Measurements from ENCODE around the gene STS. TPM values are rescaled to one million over a fixed set of nuclear protein-coding genes. Genes with fewer than 3 reads are reported as not detected.
"Not testable (repeated sequence)": the region's sequence is repeated elsewhere in the genome, so short reads cannot be mapped to it uniquely, and the experiment has no call there.

Gene STS
- total RNA-seq, 1 donor from 2014 or later: 0.86 TPM

DNA sequence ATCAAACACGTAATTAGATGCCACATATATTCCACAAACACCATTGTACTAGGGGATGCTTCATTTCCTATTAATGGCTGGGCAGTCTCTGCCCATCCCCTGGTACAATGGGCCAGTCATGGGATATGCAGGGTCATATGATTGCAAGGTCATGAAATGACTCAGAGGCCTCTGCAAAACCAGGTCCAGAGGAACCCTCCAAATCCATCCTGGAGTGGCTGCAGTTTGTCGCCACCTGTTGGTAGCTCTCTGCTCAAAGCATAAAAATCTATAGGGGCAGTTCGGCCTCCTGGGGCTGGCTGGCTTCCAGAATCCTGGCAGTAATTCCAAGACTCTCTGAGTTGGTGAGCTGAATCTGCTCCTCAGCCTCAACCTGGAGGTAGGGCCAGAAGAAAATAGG lies 23.4 kb downstream of the STS start:
- H3K4me3 Mint-ChIP-seq: no peak overlapping the region
- intact Hi-C loops (cut with micrococcal nuclease): loop anchor here (2.0 kb wide), 1 partner anchor 38 kb away; no protein-coding TSS in a partner anchor
- H3K27me3 Mint-ChIP-seq: no peaks in the 10 kb centered on the region
- H3K27ac Mint-ChIP-seq: no peak overlapping the region
- peak; percentile 74 for DNase-seq
- H3K9me3 Mint-ChIP-seq: no peaks in the 10 kb centered on the region
- no peaks in the 10 kb centered on the region for H3K4me1 Mint-ChIP-seq
- no peaks in the 10 kb centered on the region for H3K36me3 Mint-ChIP-seq (ENCODE audit: low read depth)

- H3K27me3 Mint-ChIP-seq; DNase-seq; H3K27ac Mint-ChIP-seq; intact Hi-C loops (cut with micrococcal nuclease); H3K4me1 Mint-ChIP-seq; H3K36me3 Mint-ChIP-seq (ENCODE audit: low read depth); H3K4me3 Mint-ChIP-seq; H3K9me3 Mint-ChIP-seq: not testable (repeated sequence)
These were observed 31.3 kb downstream of the STS start for GRCh38 chrX:7178859-7179258.

DNA sequence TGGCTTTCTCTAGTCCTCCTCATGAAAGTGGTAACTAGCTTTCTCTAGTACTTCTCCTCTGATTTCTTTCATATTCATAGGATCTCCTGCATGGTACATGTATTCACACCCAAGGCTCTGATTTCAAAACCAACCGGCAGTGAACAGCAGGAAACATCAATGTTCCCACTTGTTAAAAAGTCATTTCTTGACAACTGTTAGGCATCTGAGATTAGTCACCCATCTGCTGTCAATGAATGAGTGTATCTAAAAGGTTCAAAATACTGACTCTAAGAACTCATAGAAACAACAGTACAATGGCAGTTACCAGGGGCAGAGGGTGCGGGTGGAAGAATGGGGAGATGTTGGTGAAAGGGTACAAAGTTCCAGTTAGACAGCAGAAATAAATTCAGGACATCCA lies 31.9 kb downstream of the STS start:
- H3K27ac Mint-ChIP-seq: no peak overlapping the region
- no peaks in the 10 kb centered on the region for H3K4me1 Mint-ChIP-seq
- no peaks in the 10 kb centered on the region for H3K27me3 Mint-ChIP-seq
- no peak for DNase-seq
- intact Hi-C loops (cut with micrococcal nuclease): no loop called here
- H3K4me3 Mint-ChIP-seq: no peak overlapping the region
- H3K9me3 Mint-ChIP-seq: no peaks in the 10 kb centered on the region
- H3K36me3 Mint-ChIP-seq (ENCODE audit: low read depth): no peaks in the 10 kb centered on the region

DNA sequence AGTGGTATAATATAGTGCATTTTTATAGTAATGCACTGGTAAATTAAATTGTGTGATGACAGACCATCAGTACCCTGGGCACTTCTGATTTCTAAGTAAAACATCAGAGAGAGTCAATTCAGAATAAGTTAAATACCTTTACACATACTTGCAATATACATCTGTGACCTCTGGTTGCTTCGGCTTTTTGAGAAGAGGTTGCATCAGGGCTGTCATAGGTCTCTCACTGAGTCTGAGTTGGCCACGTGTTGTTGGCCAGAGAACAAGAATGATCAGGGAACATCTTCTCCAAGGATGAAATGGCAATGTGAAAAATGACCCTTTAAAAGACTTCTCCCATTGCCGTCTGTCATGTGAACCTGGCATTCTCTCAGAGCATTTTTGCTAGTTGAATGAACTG lies 37.3 kb downstream of the STS start:
- no peak for DNase-seq
- Mint-ChIP-seq H3K4me1 (no peaks in the 10 kb centered on the region), H3K36me3 (ENCODE audit: low read depth) (no peaks in the 10 kb centered on the region), H3K27me3 (no peaks in the 10 kb centered on the region), H3K9me3 (no peaks in the 10 kb centered on the region), H3K27ac (no peak overlapping the region), H3K4me3 (no peak overlapping the region)
- intact Hi-C loops (cut with micrococcal nuclease): no loop called here

DNA sequence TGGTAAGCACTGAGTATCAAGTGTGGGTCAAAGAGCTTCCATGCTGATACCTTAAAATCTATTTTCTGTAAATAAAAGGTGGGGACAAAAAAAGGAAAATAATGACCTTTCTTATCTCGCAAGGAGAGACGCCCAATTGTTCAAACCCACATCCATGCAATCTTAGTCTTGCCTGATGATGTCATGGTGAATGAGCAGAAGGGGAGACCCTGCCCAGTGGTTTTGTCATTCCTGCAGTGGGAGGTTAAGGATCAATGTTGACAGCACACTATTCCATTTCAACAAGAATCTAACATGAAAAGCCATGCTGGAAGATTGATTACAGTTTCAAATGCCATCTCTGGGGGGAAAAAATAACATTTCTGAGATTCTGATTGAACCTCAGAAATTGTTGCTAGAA lies 41.2 kb downstream of the STS start:
- no peak for DNase-seq
- intact Hi-C loops (cut with micrococcal nuclease): no loop called here
- Mint-ChIP-seq H3K9me3 (no peaks in the 10 kb centered on the region), H3K27me3 (no peaks in the 10 kb centered on the region), H3K36me3 (ENCODE audit: low read depth) (no peaks in the 10 kb centered on the region), H3K4me1 (no peaks in the 10 kb centered on the region), H3K4me3 (no peak overlapping the region), H3K27ac (no peak overlapping the region)

DNA sequence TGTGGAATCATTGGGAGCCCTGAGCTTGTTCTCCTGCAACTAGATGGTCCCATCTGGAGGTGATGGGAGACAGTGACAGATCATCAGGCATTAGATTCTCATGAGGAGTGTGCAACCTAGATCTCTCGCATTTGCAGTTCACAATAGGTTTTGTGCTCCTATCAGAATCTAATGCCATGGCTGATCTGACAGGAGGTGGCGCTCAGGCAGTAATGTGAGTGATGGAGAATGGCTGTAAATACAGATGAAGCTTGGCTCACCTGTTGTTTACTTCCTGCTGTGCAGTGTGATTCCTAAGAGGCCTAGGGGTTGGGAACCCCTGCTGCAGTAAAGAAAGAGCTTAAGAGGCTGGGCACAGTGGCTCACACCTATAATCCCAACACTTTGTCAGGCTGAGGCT lies 42.6 kb downstream of the STS start:
- Mint-ChIP-seq H3K9me3 (no peaks in the 10 kb centered on the region), H3K27me3 (no peaks in the 10 kb centered on the region), H3K4me1 (no peaks in the 10 kb centered on the region), H3K27ac (no peak overlapping the region), H3K36me3 (ENCODE audit: low read depth) (no peaks in the 10 kb centered on the region), H3K4me3 (no peak overlapping the region)
- no peak for DNase-seq
- intact Hi-C loops (cut with micrococcal nuclease): no loop called here

GRCh38 chrX:7191681-7192110 lies 44.2 kb downstream of the STS start:
- H3K27me3 Mint-ChIP-seq: no peaks in the 10 kb centered on the region
- no peaks in the 10 kb centered on the region for H3K36me3 Mint-ChIP-seq (ENCODE audit: low read depth)
- no peak for DNase-seq
- H3K9me3 Mint-ChIP-seq: no peaks in the 10 kb centered on the region
- no peaks in the 10 kb centered on the region for H3K4me1 Mint-ChIP-seq
- no peak overlapping the region for H3K27ac Mint-ChIP-seq
- H3K4me3 Mint-ChIP-seq: no peak overlapping the region
- intact Hi-C loops (cut with micrococcal nuclease): no loop called here

- no peak for DNase-seq
- H3K4me1 Mint-ChIP-seq: no peaks in the 10 kb centered on the region
- H3K36me3 Mint-ChIP-seq (ENCODE audit: low read depth): no peaks in the 10 kb centered on the region
- no peaks in the 10 kb centered on the region for H3K27me3 Mint-ChIP-seq
- no peak overlapping the region for H3K4me3 Mint-ChIP-seq
- H3K27ac Mint-ChIP-seq: no peak overlapping the region
- no peaks in the 10 kb centered on the region for H3K9me3 Mint-ChIP-seq
- intact Hi-C loops (cut with micrococcal nuclease): no loop called here
These were observed 45.4 kb downstream of the STS start for GRCh38 chrX:7192871-7193270.

DNA sequence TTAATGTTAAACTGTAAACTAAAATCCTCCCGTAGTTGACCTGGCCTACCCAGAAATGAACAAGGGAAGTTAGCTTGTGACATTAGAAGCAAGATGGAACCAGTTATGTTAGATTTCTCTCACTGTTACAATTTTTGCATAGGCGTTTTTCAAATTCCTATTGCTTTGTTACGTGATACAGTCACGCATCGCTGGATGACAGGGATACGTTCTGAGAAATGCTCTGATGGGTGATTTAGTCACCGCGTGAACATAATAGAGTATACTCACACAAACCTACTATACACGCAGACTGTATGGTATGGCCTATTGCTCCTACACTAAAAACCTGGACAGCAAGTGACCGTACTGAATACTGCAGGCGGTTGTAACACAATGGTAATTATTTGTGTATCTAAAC lies 47.1 kb downstream of the STS start:
- Mint-ChIP-seq H3K9me3 (no peaks in the 10 kb centered on the region), H3K27ac (no peak overlapping the region), H3K36me3 (ENCODE audit: low read depth) (no peaks in the 10 kb centered on the region), H3K4me1 (no peaks in the 10 kb centered on the region), H3K27me3 (no peaks in the 10 kb centered on the region), H3K4me3 (no peak overlapping the region)
- DNase-seq: no peak
- intact Hi-C loops (cut with micrococcal nuclease): no loop called here

Other genes with a start within 250 kb of the STS start
- gene PUDP, start 441 bp downstream of the STS start, total RNA-seq: 17.4 and 19.5 TPM in 2 replicates